Heart left ventricle (tissue), 13 donors: ENCODE results near the gene LIPC.

Experiments used
- CTCF ChIP-seq, 12 donors: fragments of 200-600 bp; sonication (generic) in 4 of 12; IDR thresholded peaks; one replicate each; pipeline versions ENCODE4 v1.5.0 to v1.8.0; 2018 to 2022; ENCODE audit warnings: antibody characterized with exemption in 12 of 12, mild to moderate bottlenecking in 5 of 12
- POLR2A ChIP-seq, 2 donors: fragments of 450-650 bp; IDR thresholded peaks; one replicate each; pipeline ENCODE4 v1.6.1; 2017; ENCODE audit warnings: antibody characterized with exemption in 2 of 2, mild to moderate bottlenecking in 2 of 2, moderate library complexity in 2 of 2
- donor health status: ischemic (EF 13 %, LVEDD 7.1; RV severe dilation, severe dysfunction).
- donor health status: DM: no; HTN: yes; CAD: no.
- donor health status: DM: no; HTN: no; CAD: no.
- donor health status: ischemic (EF 25% LVEDD 6.9; RV normal size, moderate dysfunction).
- donor health status: ischemic (EF 25% LVEDD 5.7; RV mildly dilated, moderate dysfunction).
- donor health status: ischemic (EF 35%, LVEDD 5.7; RV mildly dilated, moderate dysfunction).
- donor health status: nonischemic (EF 11% LVEDD 7.7; RV severe dilation, severe dysfunction).
- donor health status: DM: yes; HTN: yes; CAD: no.
- donor health status: PGD.
- donor health status: ischemic (EF 29% LVEDD 5.4; RV normal size, mild dysfunction).
- donor health status: nonischemic (EF 23%, LVEDD 6.1; RV moderate dilation, normal function).

GRCh38 chr15:58383876-58384275 lies 47.9 kb upstream of the LIPC start:
- TF ChIP-seq POLR2A (IDR thresholded peaks at IDR 0.05), result no peak
- TF ChIP-seq CTCF (IDR thresholded peaks at IDR 0.05), result no peak
